ENCODE results near the gene TMEM100.

TMEM100 gene

GRCh38 chr17:55743103-55743679 is 20.5 kb upstream of the TMEM100 start:
- no peak for DNase-seq

- no peak for DNase-seq
Observed at GRCh38 chr17:55742272-55743102, 19.8 kb upstream of the TMEM100 start.

GRCh38 chr17:55741356-55741700 is 18.7 kb upstream of the TMEM100 start:
- no peak for DNase-seq

- no peak for DNase-seq
Observed at GRCh38 chr17:55740511-55741355, 18.1 kb upstream of the TMEM100 start.

GRCh38 chr17:55737976-55738501 is 15.4 kb upstream of the TMEM100 start:
- no peak for DNase-seq

- DNase-seq: no peak
Observed at GRCh38 chr17:55735731-55736405, 13.2 kb upstream of the TMEM100 start.

GRCh38 chr17:55734128-55734781 is 11.6 kb upstream of the TMEM100 start:
- no peak for DNase-seq

- no peak for DNase-seq
Observed at GRCh38 chr17:55731586-55732250, 9.1 kb upstream of the TMEM100 start.

- DNase-seq: no peak
Observed at GRCh38 chr17:55730808-55731207, 8.1 kb upstream of the TMEM100 start.

- DNase-seq: no peak
Observed at GRCh38 chr17:55730380-55730779, 7.7 kb upstream of the TMEM100 start.

GRCh38 chr17:55729484-55729883 is 6.8 kb upstream of the TMEM100 start:
- DNase-seq: no peak

- DNase-seq: no peak
Observed at GRCh38 chr17:55728833-55729232, 6.2 kb upstream of the TMEM100 start.

GRCh38 chr17:55728361-55728760 is 5.7 kb upstream of the TMEM100 start:
- DNase-seq: no peak

- no peak for DNase-seq
Observed at GRCh38 chr17:55727920-55728319, 5.3 kb upstream of the TMEM100 start.

GRCh38 chr17:55727275-55727674 is 4.6 kb upstream of the TMEM100 start:
- DNase-seq: no peak

- DNase-seq: no peak
Observed at GRCh38 chr17:55726440-55726839, 3.8 kb upstream of the TMEM100 start.

- DNase-seq: no peak
Observed at GRCh38 chr17:55723488-55723848, 804 bp upstream of the TMEM100 start.

- DNase-seq: no peak
Observed at GRCh38 chr17:55722016-55722736, 488 bp downstream of the TMEM100 start.

- DNase-seq: no peak
Observed at GRCh38 chr17:55720919-55721836, 1.5 kb downstream of the TMEM100 start.
